ENCODE data around the gene PALLD. TPM values are rescaled to one million over a fixed set of nuclear protein-coding genes. Genes with fewer than 3 reads are reported as not detected.
A peak's percentile ranks its signal among the peaks of the same experiment; 100 is the strongest.

Gene PALLD
- total RNA-seq, 4 donors from 2014 or later: 1,036 to 2,270 (median 2,202) TPM

DNA sequence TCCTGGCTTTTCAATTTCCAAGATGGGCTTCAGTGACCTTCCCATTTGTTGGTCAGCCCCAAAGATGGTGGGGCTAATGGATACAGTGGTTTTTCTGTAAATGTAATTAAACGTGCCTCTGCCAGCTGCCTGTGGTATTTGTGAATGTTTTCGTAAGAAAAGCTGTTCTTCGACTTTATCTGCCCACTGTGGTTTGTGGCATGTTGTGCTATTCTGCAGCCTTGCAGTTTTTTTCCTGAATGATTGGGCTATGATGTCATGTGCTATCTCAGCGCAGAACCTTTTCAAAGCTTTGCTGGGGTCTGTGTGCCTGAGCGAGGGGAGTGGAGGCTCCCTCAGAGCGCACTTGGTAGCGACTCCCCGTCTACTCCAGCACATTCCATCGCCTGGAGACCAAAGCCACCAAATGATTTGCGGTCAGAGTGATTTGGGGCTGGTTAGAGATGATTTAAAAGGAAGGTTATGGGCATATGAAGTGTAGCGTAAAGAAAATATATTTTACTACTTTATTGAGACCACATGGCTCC, 137.5 kb downstream of the PALLD start:
- H3K4me1 ChIP-seq: peaks cover 4 to 48% (median 8%) of the 10 kb centered on the region in 3 donors
- H3K27me3 ChIP-seq: no peaks in the 10 kb centered on the region
- 66 to 93% methylated on average over 3 to 9 of the region's 11 CpGs for WGBS, 2 donors (ENCODE audit: low coverage in 1 of 2)
- H3K27ac ChIP-seq: peak overlapping the region in 1 of 4 donors; percentile 24
- no peaks in the 10 kb centered on the region for H3K36me3 ChIP-seq
- no peak overlapping the region for H3K4me3 ChIP-seq
- H3K9me3 ChIP-seq: no peaks in the 10 kb centered on the region
- TF ChIP-seq CTCF (IDR thresholded peaks at IDR 0.05) (no peak), POLR2A (IDR thresholded peaks at IDR 0.05) (no peak), POLR2AphosphoS5 (IDR thresholded peaks at IDR 0.05) (no peak), EP300 (IDR thresholded peaks at IDR 0.05) (no peak)
- ATAC-seq: no peak

DNA sequence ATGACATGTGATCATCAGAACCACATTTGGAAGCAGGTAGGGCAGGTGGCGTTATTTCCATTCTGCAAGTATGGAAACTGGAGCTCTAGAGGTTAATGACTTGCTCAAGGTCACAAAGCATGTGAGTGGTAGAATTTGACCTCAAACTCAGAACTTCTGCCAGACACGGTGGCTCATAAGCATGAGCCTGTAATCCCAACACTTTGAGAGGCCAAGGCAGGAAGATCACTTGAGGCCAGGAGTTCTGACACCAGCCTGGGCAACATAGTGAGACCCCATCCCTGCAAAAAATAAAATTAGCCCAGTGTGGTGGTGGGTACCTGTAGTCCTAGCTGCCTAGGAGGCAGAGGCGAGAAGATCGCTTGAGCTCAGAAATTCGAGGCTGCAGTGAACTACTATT, 139.2 kb downstream of the PALLD start:
- peaks cover 4 to 43% (median 8%) of the 10 kb centered on the region in 3 donors for H3K4me1 ChIP-seq

DNA sequence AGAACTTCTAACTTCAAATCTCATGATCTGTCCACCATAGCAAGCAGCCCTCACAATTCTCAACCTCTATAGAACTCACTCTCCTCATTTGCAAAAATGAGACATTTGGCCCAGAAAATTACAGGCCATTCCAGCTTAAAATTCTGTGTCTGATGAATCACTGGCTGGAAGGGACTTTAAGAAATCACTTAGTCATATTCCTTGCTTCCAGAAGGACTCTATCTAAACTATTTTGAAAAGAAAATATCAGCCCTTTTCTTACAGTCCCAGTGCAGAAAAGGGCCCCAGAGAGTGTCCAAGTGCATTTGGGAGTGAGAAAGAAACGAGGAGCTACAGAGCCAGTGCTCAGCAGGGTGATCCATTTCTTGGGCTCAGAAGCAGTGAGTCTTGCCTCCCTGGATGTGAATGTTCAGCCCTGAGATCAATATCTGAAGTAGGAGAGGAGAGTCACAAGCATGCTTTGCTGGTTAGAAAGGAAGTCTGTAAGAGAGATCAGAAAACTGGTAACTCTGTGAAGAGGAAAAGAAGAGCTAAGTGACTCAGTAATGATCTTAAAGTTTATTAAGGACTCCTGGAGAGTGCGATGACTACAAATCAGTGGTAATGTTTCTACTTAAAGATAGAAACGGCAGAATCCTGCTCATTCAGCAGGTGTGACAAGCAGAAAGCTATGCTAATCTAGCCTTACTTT, 139.8 kb downstream of the PALLD start:
- no peak overlapping the region for H3K4me3 ChIP-seq
- no peaks in the 10 kb centered on the region for H3K27me3 ChIP-seq
- peak; percentile 38 for ATAC-seq
- H3K9me3 ChIP-seq: no peaks in the 10 kb centered on the region
- H3K36me3 ChIP-seq: no peaks in the 10 kb centered on the region
- peaks cover 4 to 37% (median 8%) of the 10 kb centered on the region in 3 donors for H3K4me1 ChIP-seq
- WGBS, 2 donors (ENCODE audit: low coverage in 1 of 2): 52 to 70% methylated on average over 2 of the region's 3 CpGs
- no peak for TF ChIP-seq POLR2AphosphoS5 (IDR thresholded peaks at IDR 0.05)
- no peak for TF ChIP-seq POLR2A (IDR thresholded peaks at IDR 0.05)
- no peak for TF ChIP-seq EP300 (IDR thresholded peaks at IDR 0.05)
- no peak for TF ChIP-seq CTCF (IDR thresholded peaks at IDR 0.05)
- peak overlapping the region; percentile 55 to 68 (median 60) for H3K27ac ChIP-seq

More for the DNA sequence above, 139.2 kb downstream of the PALLD start:
- H3K27me3 ChIP-seq: no peaks in the 10 kb centered on the region
- H3K4me3 ChIP-seq: no peak overlapping the region
- no peak for ATAC-seq
- no peak for TF ChIP-seq POLR2AphosphoS5 (IDR thresholded peaks at IDR 0.05)
- TF ChIP-seq POLR2A (IDR thresholded peaks at IDR 0.05): no peak
- no peak for TF ChIP-seq CTCF (IDR thresholded peaks at IDR 0.05)
- no peak for TF ChIP-seq EP300 (IDR thresholded peaks at IDR 0.05)
- peak overlapping the region in 3 of 4 donors; percentile 29 to 62 (median 55) for H3K27ac ChIP-seq
- no peaks in the 10 kb centered on the region for H3K36me3 ChIP-seq
- 78 to 93% methylated on average over 4 to 5 of the region's 5 CpGs for WGBS, 2 donors (ENCODE audit: low coverage in 1 of 2)
- H3K9me3 ChIP-seq: no peaks in the 10 kb centered on the region

- H3K4me1 ChIP-seq: peaks cover 4 to 29% (median 5%) of the 10 kb centered on the region in 3 donors
- WGBS, 2 donors (ENCODE audit: low coverage in 1 of 2): 94 to 100% methylated on average over 3 to 5 of the region's 5 CpGs
- peak; percentile 52 for ATAC-seq
- no peaks in the 10 kb centered on the region for H3K36me3 ChIP-seq
- H3K9me3 ChIP-seq: no peaks in the 10 kb centered on the region
- H3K27ac ChIP-seq: peak overlapping the region in 3 of 4 donors; percentile 31 to 62 (median 55)
- H3K27me3 ChIP-seq: no peaks in the 10 kb centered on the region
- no peak for TF ChIP-seq CTCF (IDR thresholded peaks at IDR 0.05)
- TF ChIP-seq POLR2AphosphoS5 (IDR thresholded peaks at IDR 0.05): no peak
- TF ChIP-seq EP300 (IDR thresholded peaks at IDR 0.05): no peak
- no peak for TF ChIP-seq POLR2A (IDR thresholded peaks at IDR 0.05)
- H3K4me3 ChIP-seq: no peak overlapping the region
These were observed 141.3 kb downstream of the PALLD start for GRCh38 chr4:168637872-168638756.

Data from gastroesophageal sphincter (tissue), 4 donors.